GM18517 (cell line): ENCODE measurements around the gene C2CD4D.

ENCODE experiments used
- ATAC-seq: cut with Tn5 transposase; IDR thresholded peaks from one replicate; pipeline ENCODE4 v1.9.1; 2021; ENCODE audit warnings: mild to moderate bottlenecking, moderate library complexity; ENCODE audit not compliant: unreplicated experiment

The C2CD4D gene

GRCh38 chr1:151790940-151791651, 48.5 kb downstream of the C2CD4D start:
- ATAC-seq = no peak

- ATAC-seq = peak; percentile 97
Observed at GRCh38 chr1:151790071-151790939, 49.3 kb downstream of the C2CD4D start, which contains the start of gene TDRKH. TDRKH (minus strand) TSS chr1:151790500; CDS start chr1:151783022, 7,478 bp downstream.
